PC-3 (cell line): ENCODE data around the gene ELMOD2. TPM values are rescaled to one million over a fixed set of nuclear protein-coding genes. Genes with fewer than 3 reads are reported as not detected.
A peak's percentile ranks its signal among the peaks of the same experiment; 100 is the strongest.

Experiments used
- ATAC-seq: fragments of 200-7000 bp; cut with Tn5 transposase; 2 replicates; pipeline ENCODE4 v1.9.1; 2020; ENCODE audit warnings: mild to moderate bottlenecking, moderate library complexity
- Bru-seq: library from RNA; stranded (reverse); fragments of 400-500 nt; gene quantifications from one replicate; lab custom pipeline; 2021; lab: Mats Ljungman, UMichigan
- BruChase-seq, 2 experiments: library from RNA; stranded (reverse); fragments of 400-500 nt; gene quantifications; one replicate each; lab custom pipeline; 2021; lab: Mats Ljungman, UMichigan
- BruUV-seq: library from RNA; stranded (reverse); fragments of 400-500 nt; replicated peaks from 2 replicates; lab custom pipeline; 2021; lab: Mats Ljungman, UMichigan
- CTCF ChIA-PET: fragments of 300-600 bp; sonication (Branson Sonifier 250); formaldehyde crosslinking; loops from one replicate; lab custom pipeline; 2022; ENCODE audit warnings: antibody characterized with exemption; lab: Charles Lee
- POLR2A ChIA-PET: fragments of 300-600 bp; sonication (Branson Sonifier 250); formaldehyde crosslinking; loops from one replicate; lab custom pipeline; 2022; ENCODE audit warnings: antibody characterized with exemption; ENCODE audit not compliant: unreplicated experiment; lab: Charles Lee
- DNase-seq: peaks from one replicate; pipeline ENCODE4 v3.0.0-alpha.2; 2015
- H2AFZ ChIP-seq: fragments of 300-600 bp; sonication (generic); 2 replicates; pipeline ENCODE4 v1.6.0; 2016; ENCODE audit warnings: antibody characterized with exemption, low read length
- H3F3A ChIP-seq: fragments of 300-600 bp; sonication (generic); one replicate; pipeline ENCODE4 v1.6.0; 2017; ENCODE audit warnings: antibody characterized with exemption, low read length, control low read depth, mild to moderate bottlenecking; ENCODE audit not compliant: unreplicated experiment
- H3K27ac ChIP-seq: fragments of 300-600 bp; sonication (generic); 2 replicates; pipeline ENCODE4 v1.5.1; 2016; ENCODE audit warnings: mild to moderate bottlenecking, low read length
- H3K27me3 ChIP-seq: fragments of 300-600 bp; sonication (generic); 2 replicates; pipeline ENCODE4 v1.6.1; 2016; ENCODE audit warnings: low read length, mixed read lengths
- H3K36me3 ChIP-seq: fragments of 300-600 bp; sonication (generic); 2 replicates; pipeline ENCODE4 v1.6.1; 2016; ENCODE audit warnings: low read depth, mixed run types, low read length, mixed read lengths
- H3K4me1 ChIP-seq: fragments of 300-600 bp; sonication (generic); 2 replicates; pipeline ENCODE4 v1.5.1; 2016; ENCODE audit warnings: low read length; ENCODE audit not compliant: insufficient read depth
- H3K4me2 ChIP-seq: fragments of 300-600 bp; sonication (generic); 2 replicates; pipeline ENCODE4 v1.6.0; 2016; ENCODE audit warnings: low read length
- H3K4me3 ChIP-seq: fragments of 300-600 bp; sonication (generic); 2 replicates; pipeline ENCODE4 v1.5.1; 2016; ENCODE audit warnings: mild to moderate bottlenecking, low read length, mixed read lengths
- H3K79me2 ChIP-seq: fragments of 300-600 bp; sonication (generic); 2 replicates; pipeline ENCODE4 v1.6.1; 2017; ENCODE audit warnings: low read length, mixed read lengths
- H3K9ac ChIP-seq: fragments of 300-600 bp; sonication (generic); 2 replicates; pipeline ENCODE4 v1.6.0; 2016; ENCODE audit warnings: mild to moderate bottlenecking, low read length
- H3K9me2 ChIP-seq: fragments of 300-600 bp; sonication (generic); replicated peaks from 2 replicates; pipeline ENCODE4 v1.6.1; 2016; ENCODE audit warnings: mixed run types, low read length, mixed read lengths
- H3K9me3 ChIP-seq: fragments of 300-600 bp; sonication (generic); 2 replicates; pipeline ENCODE4 v1.6.1; 2016; ENCODE audit warnings: low read length, mixed read lengths
- H4K20me1 ChIP-seq: fragments of 300-600 bp; sonication (generic); 2 replicates; pipeline ENCODE4 v1.6.1; 2016; ENCODE audit warnings: low read length, mixed read lengths
- EZH2 ChIP-seq: fragments of 300-600 bp; sonication (generic); IDR thresholded peaks from one replicate; pipeline ENCODE4 v1.6.1; 2017; ENCODE audit warnings: antibody characterized with exemption, mild to moderate bottlenecking, low read length; ENCODE audit not compliant: unreplicated experiment
- EZH2phosphoT487 ChIP-seq: fragments of 300-600 bp; sonication (generic); IDR thresholded peaks from 2 replicates; pipeline ENCODE4 v1.6.1; 2018; ENCODE audit warnings: mild to moderate bottlenecking, antibody characterized with exemption, low read length, borderline replicate concordance
- intact Hi-C: fragments of 100-400 bp; cut with micrococcal nuclease; formaldehyde crosslinking; loops from 2 replicates; pipeline ENCODE4 v1.9.0; 2023
- long read RNA-seq: library from polyadenylated mRNA; unstranded; transcript quantifications from one replicate; pipeline ENCODE4 v2.0.0, GENCODE V29; 2021; ENCODE audit not compliant: unreplicated experiment
- total RNA-seq: library from RNA; depleted of rRNA; stranded (reverse); fragments of >200 nt; gene quantifications from 2 replicates; pipeline ENCODE4 v1.2.3, GENCODE V29; 2014; rRNA removed
- TF ChIP-seq, protein P1 (sequence below): fragments of 300-600 bp; sonication (generic); conservative IDR thresholded peaks from 2 replicates; pipeline ENCODE4 v1.5.1; 2017; ENCODE audit warnings: antibody characterized with exemption, low read depth, mild to moderate bottlenecking, low read length

ELMOD2 gene
- 10.1 and 12.1 TPM in 2 replicates for total RNA-seq
- percentile 80 among the genes with signal in this experiment for Bru-seq, nascent RNA
- BruChase-seq, experiment 1, labeled RNA remaining after a 6-hour chase = percentile 73 among the genes with signal in this experiment
- percentile 85 among the genes with signal in this experiment for BruChase-seq, experiment 2, labeled RNA remaining after a 2-hour chase
- long read RNA-seq, full-length matches to known transcripts = 34 of 46 reads
- long read RNA-seq, partial matches to known transcripts = 2 of 46 reads
- long read RNA-seq, other reads (novel, unspliced or antisense) = 10 of 46 reads

GRCh38 chr4:140523857-140524742 lies at the start of gene ELMOD2:
TSS of gene ELMOD2 (plus strand) at chr4:140524168. CDS start at chr4:140525429, 1,261 bp downstream.
- Histone ChIP-seq H3K4me2 (peak within 1 kb of the TSS; percentile 80), H3K9ac (peak within 1 kb of the TSS; percentile 84), H3K36me3 (no peaks in the 10 kb centered on the region; the same call in none of the 2 replicates), H3K9me3 (no peaks in the 10 kb centered on the region), H2AFZ (peak within 1 kb of the TSS; percentile 98), H3K9me2 (no peaks in the 10 kb centered on the region), H3K27me3 (no peaks in the 10 kb centered on the region), H3K27ac (peak within 1 kb of the TSS; percentile 37), H3K79me2 (peaks cover 15% of the 10 kb centered on the region; the same call in 1 of the 2 replicates), H3K4me3 (peak within 1 kb of the TSS; percentile 77), H3K4me1 (peaks cover 7% of the 10 kb centered on the region; the same call in 1 of the 2 replicates), H3F3A (no peaks in the 10 kb centered on the region), H4K20me1 (no peaks in the 10 kb centered on the region)
- ChIA-PET POLR2A (no interaction called here), CTCF (interaction anchor here (0.5 to 0.7 kb wide), 2 partner anchors 75 to 151 kb away, joined by 3 read pairs; partner anchors contain the start of gene SCOC)
- peak; percentile 92 for DNase-seq
- intact Hi-C loops = loop anchor here (1.0 to 5.0 kb wide), 2 partner anchors 97 to 152 kb away; partner anchors contain the start of genes CLGN and SCOC
- peak; percentile 100 for ATAC-seq
- BruUV-seq = no TSS peak
- TF ChIP-seq EZH2 = no peak
- TF ChIP-seq, protein P1, sequence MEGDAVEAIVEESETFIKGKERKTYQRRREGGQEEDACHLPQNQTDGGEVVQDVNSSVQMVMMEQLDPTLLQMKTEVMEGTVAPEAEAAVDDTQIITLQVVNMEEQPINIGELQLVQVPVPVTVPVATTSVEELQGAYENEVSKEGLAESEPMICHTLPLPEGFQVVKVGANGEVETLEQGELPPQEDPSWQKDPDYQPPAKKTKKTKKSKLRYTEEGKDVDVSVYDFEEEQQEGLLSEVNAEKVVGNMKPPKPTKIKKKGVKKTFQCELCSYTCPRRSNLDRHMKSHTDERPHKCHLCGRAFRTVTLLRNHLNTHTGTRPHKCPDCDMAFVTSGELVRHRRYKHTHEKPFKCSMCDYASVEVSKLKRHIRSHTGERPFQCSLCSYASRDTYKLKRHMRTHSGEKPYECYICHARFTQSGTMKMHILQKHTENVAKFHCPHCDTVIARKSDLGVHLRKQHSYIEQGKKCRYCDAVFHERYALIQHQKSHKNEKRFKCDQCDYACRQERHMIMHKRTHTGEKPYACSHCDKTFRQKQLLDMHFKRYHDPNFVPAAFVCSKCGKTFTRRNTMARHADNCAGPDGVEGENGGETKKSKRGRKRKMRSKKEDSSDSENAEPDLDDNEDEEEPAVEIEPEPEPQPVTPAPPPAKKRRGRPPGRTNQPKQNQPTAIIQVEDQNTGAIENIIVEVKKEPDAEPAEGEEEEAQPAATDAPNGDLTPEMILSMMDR = peak; percentile 77

DNA sequence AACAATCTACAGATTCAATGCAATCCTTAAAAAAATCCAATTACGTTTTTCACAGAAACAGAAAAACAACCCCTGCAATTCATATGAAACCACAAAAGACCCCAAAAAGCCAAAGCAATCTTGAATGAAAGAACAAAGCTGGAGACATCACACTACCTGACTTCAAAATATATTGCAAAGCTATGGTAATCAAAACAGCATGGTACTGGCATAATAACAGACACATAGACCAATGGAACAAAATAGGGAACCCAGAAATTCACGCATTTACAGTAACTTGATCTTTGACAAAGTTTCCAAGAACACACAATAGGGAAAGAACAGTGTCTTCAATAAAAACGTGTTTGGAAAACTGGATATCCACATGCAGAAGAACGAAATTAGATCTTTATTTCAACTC lies 40.5 kb upstream of the ELMOD2 start:
- no peak for ATAC-seq
- ChIA-PET CTCF (no interaction called here), POLR2A (no interaction called here)
- no peak overlapping the region for H3K27ac ChIP-seq
- no TSS peak for BruUV-seq
- no peaks in the 10 kb centered on the region for H3F3A ChIP-seq
- H3K27me3 ChIP-seq = no peaks in the 10 kb centered on the region
- TF ChIP-seq EZH2phosphoT487 = no peak
- H3K4me2 ChIP-seq = no peak overlapping the region
- no peaks in the 10 kb centered on the region for H3K4me1 ChIP-seq
- H3K4me3 ChIP-seq = no peak overlapping the region
- no peak overlapping the region for H3K9ac ChIP-seq
- intact Hi-C loops = no loop called here
- no peak for DNase-seq
- H3K9me3 ChIP-seq = no peaks in the 10 kb centered on the region
- H3K9me2 ChIP-seq = no peaks in the 10 kb centered on the region
- H4K20me1 ChIP-seq = no peaks in the 10 kb centered on the region
- H3K79me2 ChIP-seq = no peaks in the 10 kb centered on the region
- no peak overlapping the region for H2AFZ ChIP-seq
- no peaks in the 10 kb centered on the region for H3K36me3 ChIP-seq

- ChIA-PET POLR2A (no interaction called here), CTCF (no interaction called here)
- no TSS peak for BruUV-seq
- Histone ChIP-seq H3K79me2 (no peaks in the 10 kb centered on the region), H3K27me3 (no peaks in the 10 kb centered on the region), H3K4me3 (no peak overlapping the region), H3K36me3 (no peaks in the 10 kb centered on the region), H3K9ac (no peak overlapping the region), H2AFZ (no peak overlapping the region), H3K4me2 (no peak overlapping the region), H4K20me1 (no peaks in the 10 kb centered on the region), H3K27ac (no peak overlapping the region), H3K9me2 (no peaks in the 10 kb centered on the region), H3F3A (no peaks in the 10 kb centered on the region), H3K4me1 (no peaks in the 10 kb centered on the region), H3K9me3 (no peaks in the 10 kb centered on the region)
- DNase-seq = no peak
- TF ChIP-seq EZH2phosphoT487 (no peak), EZH2 (no peak)
- TF ChIP-seq, protein P1 = no peak
- intact Hi-C loops = no loop called here
- no peak for ATAC-seq
Observed at GRCh38 chr4:140485939-140486338, 38.0 kb upstream of the ELMOD2 start.
